Peyer's patch (tissue), 4 donors: Measurements from ENCODE around the gene RASSF6. TPM values are rescaled to one million over a fixed set of nuclear protein-coding genes. Genes with fewer than 3 reads are reported as not detected.

Source experiments
- DNase-seq, 3 donors: peaks; one replicate each; pipeline ENCODE4 v3.0.0-alpha.2; 2017 to 2019
- H3K27ac ChIP-seq, 4 donors: fragments of 200-600 bp; sonication (generic); one replicate each; pipeline ENCODE4 v1.5.1; 2016 to 2019
- H3K27me3 ChIP-seq, 2 donors: fragments of 200-600 bp; sonication (generic); one replicate each; pipeline ENCODE4 v1.5.1; 2019
- H3K36me3 ChIP-seq, 3 donors: fragments of 200-600 bp; sonication (generic); one replicate each; pipeline ENCODE4 v1.5.1; 2016 to 2019
- H3K4me1 ChIP-seq, 4 donors: fragments of 200-600 bp; sonication (generic); one replicate each; pipeline ENCODE4 v1.5.1; 2016 to 2019
- H3K4me3 ChIP-seq, 4 donors: fragments of 200-600 bp; sonication (generic); 1 replicate in 3 of 4; 2 replicates in 1 of 4; pipeline ENCODE4 v1.5.1; 2016 to 2019; ENCODE audit warnings: mild to moderate bottlenecking in 1 of 4
- H3K9me3 ChIP-seq, 4 donors: fragments of 200-600 bp; sonication (generic); one replicate each; pipeline ENCODE4 v1.5.1; 2016 to 2019; ENCODE audit warnings: mild to moderate bottlenecking in 1 of 4
- POLR2A ChIP-seq, 2 donors: fragments of 450-650 bp; IDR thresholded peaks; one replicate each; pipeline ENCODE4 v1.5.1; 2017; ENCODE audit warnings: antibody characterized with exemption in 2 of 2, mild to moderate bottlenecking in 2 of 2, moderate library complexity in 2 of 2
- total RNA-seq, 4 donors: library from RNA; depleted of rRNA; stranded (reverse); fragments of >200 nt; gene quantifications; one replicate each; pipeline ENCODE4 v1.1.0, GENCODE V29; 2016
- TF ChIP-seq, protein P1 (sequence below), 6 experiments: fragments of 450-650 bp in 4 of 6; fragments of 200-600 bp in 2 of 6; sonication (generic) in 1 of 6; IDR thresholded peaks; one replicate each; pipeline ENCODE4 v1.5.1; 2017 to 2019; ENCODE audit warnings: antibody characterized with exemption in 6 of 6, mild to moderate bottlenecking in 3 of 6, moderate library complexity in 1 of 6

Gene RASSF6
- total RNA-seq, 4 donors from 2014 or later: 37.3 to 48.7 (median 41.6) TPM

DNA sequence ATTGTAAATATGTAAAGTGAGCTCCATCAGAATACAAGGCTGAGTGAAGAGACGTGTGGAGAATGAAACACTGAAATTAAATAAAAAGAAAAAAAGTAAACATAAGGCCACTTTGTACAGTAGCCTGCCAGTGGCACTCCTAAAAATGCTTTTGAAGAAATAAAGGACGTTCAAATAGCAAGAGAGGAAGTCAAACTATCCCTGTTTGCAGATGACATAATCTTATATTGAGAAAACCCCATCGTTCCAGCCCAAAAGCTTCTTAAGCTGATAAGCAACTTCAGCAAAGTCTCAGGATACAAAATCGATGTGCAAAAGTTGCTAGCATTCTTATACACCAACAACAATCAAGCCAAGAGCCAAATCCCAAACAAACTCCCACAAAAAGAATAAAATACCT lies 24.2 kb downstream of the RASSF6 start:
- DNase-seq: no peak
- Histone ChIP-seq H3K27ac (no peak overlapping the region), H3K36me3 (no peaks in the 10 kb centered on the region), H3K9me3 (no peaks in the 10 kb centered on the region), H3K4me3 (no peak overlapping the region), H3K27me3 (no peaks in the 10 kb centered on the region), H3K4me1 (peaks cover 0 to 14% (median 2%) of the 10 kb centered on the region in 4 donors)
- TF ChIP-seq, protein P1, sequence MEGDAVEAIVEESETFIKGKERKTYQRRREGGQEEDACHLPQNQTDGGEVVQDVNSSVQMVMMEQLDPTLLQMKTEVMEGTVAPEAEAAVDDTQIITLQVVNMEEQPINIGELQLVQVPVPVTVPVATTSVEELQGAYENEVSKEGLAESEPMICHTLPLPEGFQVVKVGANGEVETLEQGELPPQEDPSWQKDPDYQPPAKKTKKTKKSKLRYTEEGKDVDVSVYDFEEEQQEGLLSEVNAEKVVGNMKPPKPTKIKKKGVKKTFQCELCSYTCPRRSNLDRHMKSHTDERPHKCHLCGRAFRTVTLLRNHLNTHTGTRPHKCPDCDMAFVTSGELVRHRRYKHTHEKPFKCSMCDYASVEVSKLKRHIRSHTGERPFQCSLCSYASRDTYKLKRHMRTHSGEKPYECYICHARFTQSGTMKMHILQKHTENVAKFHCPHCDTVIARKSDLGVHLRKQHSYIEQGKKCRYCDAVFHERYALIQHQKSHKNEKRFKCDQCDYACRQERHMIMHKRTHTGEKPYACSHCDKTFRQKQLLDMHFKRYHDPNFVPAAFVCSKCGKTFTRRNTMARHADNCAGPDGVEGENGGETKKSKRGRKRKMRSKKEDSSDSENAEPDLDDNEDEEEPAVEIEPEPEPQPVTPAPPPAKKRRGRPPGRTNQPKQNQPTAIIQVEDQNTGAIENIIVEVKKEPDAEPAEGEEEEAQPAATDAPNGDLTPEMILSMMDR (IDR thresholded peaks at IDR 0.05): no peak
- TF ChIP-seq POLR2A (IDR thresholded peaks at IDR 0.05): no peak

DNA sequence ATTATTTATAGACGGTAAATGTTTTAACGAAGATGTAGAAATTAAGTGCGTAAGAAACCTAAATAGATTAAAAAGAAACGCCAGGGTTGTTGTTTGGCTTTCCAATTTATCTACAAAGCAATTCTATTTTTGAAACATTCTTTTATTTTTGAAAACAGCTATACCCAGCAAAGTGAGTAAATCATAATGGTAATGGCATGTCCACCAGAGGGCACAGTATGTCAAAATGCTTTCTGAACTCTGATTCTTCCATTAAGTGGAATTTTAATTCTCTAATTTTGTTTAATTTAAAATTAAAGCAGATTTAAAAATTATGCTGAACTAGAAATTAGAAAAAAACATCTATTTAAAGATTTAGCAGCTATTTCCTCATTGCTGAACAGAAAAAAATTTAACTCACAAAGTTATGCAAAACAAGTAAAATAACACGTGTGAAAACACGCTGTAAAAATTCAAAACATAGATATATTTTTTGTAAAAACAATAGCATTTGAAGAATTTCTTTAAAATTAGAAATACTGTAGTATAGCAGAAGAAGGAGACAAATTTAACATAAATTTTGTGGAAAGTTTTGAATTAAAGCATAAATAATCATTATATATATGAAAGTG lies 26.5 kb downstream of the RASSF6 start:
- Histone ChIP-seq H3K27ac (no peak overlapping the region), H3K9me3 (no peaks in the 10 kb centered on the region), H3K4me3 (no peak overlapping the region), H3K36me3 (no peaks in the 10 kb centered on the region), H3K27me3 (no peaks in the 10 kb centered on the region), H3K4me1 (peaks cover 0 to 12% (median 3%) of the 10 kb centered on the region in 4 donors)
- no peak for DNase-seq
- TF ChIP-seq, protein P1 (IDR thresholded peaks at IDR 0.05): peak; percentile 28 to 68 (median 59)
- TF ChIP-seq POLR2A (IDR thresholded peaks at IDR 0.05): no peak

DNA sequence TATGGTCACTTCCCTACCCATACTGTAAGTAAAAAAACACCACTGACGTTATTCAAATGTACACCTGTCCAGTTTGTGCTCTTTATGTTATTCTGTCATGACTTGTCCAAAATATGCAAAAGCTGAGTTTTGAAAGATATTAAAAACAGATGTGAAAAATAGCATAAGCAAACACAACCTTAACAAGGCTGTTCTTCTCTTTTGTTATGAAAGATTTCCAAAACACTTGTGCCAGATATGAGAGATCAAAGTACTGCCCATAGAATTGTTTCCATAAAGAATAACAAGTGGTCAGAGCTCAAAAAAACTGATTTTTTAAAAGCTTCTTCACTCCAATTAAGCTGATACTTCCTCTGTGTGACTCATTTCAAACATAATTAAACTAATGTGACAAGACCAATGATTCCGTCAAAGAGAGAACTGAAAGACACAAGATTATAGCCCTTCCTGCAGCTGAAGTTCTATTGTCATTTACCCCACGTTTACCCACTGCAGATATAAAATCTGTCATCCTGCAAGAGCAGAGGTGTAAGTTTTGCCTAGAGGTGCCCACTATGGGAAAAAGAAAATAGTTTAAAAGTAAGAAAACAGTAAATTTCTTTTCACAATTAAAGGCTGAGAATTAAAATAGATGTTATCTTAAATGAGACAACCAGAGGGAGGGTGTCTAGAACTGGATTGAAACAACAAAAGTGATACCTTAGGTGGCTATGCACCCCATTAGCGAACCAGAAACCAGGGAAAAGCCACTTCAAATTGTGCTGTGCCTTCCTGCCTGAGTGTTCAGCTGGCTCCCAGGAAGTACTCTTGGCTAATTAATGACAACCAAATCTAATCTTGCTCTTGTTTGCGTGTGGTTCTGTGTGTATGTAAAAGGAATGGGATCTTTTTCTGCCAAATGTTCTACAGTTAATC lies 30.1 kb downstream of the RASSF6 start:
- Histone ChIP-seq H3K4me1 (peaks cover 0 to 12% (median 3%) of the 10 kb centered on the region in 4 donors), H3K9me3 (no peaks in the 10 kb centered on the region), H3K36me3 (peaks cover 0 to 2% (median 0%) of the 10 kb centered on the region in 3 donors), H3K4me3 (peak overlapping the region in 1 of 4 donors; percentile 1), H3K27ac (peak overlapping the region in 2 of 4 donors; percentile 55 to 56), H3K27me3 (no peaks in the 10 kb centered on the region)
- no peak for TF ChIP-seq POLR2A (IDR thresholded peaks at IDR 0.05)
- TF ChIP-seq, protein P1 (IDR thresholded peaks at IDR 0.05): no peak
- DNase-seq: no peak

DNA sequence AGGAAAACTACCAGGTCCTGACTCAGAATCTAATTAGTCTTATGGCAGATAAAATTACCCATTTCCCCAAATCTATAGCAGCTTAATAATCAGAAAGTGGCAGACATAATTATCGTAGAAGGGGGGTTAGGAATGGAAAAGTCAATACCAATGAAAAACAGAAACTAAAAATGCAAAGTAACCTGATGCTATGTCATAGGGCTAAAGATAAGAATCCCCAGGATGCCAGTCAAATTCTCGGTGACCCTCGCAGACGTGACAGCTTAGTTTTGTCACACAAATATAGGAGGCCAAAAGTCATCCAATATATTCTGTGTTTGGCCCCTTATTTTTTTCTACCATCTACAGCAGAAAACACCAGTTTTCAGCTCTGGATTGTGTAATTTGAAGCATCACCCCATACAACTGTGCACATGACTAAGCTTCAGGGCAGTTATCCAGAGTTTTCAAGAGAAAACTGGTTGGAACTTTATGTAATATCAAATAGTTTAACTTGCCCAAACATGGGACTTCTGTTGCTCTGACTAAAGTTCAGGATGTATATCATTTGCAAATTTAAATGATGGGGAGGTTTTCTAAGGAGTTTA lies 30.9 kb downstream of the RASSF6 start:
- H3K9me3 ChIP-seq: no peaks in the 10 kb centered on the region
- peaks cover 0 to 5% (median 0%) of the 10 kb centered on the region in 3 donors for H3K36me3 ChIP-seq
- H3K27ac ChIP-seq: peak overlapping the region in 2 of 4 donors; percentile 41 to 55
- H3K4me3 ChIP-seq: no peak overlapping the region
- H3K4me1 ChIP-seq: peaks cover 0 to 12% (median 3%) of the 10 kb centered on the region in 4 donors
- TF ChIP-seq, protein P1 (IDR thresholded peaks at IDR 0.05): no peak
- TF ChIP-seq POLR2A (IDR thresholded peaks at IDR 0.05): no peak
- DNase-seq: peak in 1 of 3 donors; percentile 18
- no peaks in the 10 kb centered on the region for H3K27me3 ChIP-seq

DNA sequence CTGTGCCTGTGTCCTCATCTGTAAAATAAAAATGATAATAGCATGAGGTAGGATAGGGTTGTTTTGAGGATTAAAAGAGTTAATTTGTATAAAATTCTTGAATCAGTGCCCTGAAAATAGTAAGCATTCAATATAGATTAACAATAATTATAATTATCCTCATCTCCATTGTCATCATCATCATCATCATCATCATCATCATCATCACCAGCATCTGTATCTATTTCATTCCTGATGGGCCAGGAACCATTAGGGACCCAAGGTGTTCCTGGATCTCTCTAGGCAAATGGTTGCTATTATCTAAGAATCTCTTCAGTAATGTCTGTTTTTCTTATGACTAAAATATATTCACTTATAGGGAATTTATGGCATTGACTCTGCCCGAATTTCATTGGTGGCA lies 31.6 kb downstream of the RASSF6 start:
- Histone ChIP-seq H3K4me3 (no peak overlapping the region), H3K27ac (no peak overlapping the region), H3K9me3 (no peaks in the 10 kb centered on the region), H3K4me1 (peaks cover 0 to 12% (median 3%) of the 10 kb centered on the region in 4 donors), H3K27me3 (no peaks in the 10 kb centered on the region), H3K36me3 (peaks cover 0 to 5% (median 0%) of the 10 kb centered on the region in 3 donors)
- no peak for TF ChIP-seq POLR2A (IDR thresholded peaks at IDR 0.05)
- TF ChIP-seq, protein P1 (IDR thresholded peaks at IDR 0.05): no peak
- DNase-seq: no peak
